ENCODE data around the gene IFNAR1. TPM values are rescaled to one million over a fixed set of nuclear protein-coding genes. Genes with fewer than 3 reads are reported as not detected.
A peak's percentile ranks its signal among the peaks of the same experiment; 100 is the strongest.

Gene IFNAR1
- total and polyA plus RNA-seq, 9 of the 15 experiments (the other 6 are each of a cell fraction or from before 2014, with no cell fraction given): 8.6 to 31.8 (median 14.8) TPM

DNA sequence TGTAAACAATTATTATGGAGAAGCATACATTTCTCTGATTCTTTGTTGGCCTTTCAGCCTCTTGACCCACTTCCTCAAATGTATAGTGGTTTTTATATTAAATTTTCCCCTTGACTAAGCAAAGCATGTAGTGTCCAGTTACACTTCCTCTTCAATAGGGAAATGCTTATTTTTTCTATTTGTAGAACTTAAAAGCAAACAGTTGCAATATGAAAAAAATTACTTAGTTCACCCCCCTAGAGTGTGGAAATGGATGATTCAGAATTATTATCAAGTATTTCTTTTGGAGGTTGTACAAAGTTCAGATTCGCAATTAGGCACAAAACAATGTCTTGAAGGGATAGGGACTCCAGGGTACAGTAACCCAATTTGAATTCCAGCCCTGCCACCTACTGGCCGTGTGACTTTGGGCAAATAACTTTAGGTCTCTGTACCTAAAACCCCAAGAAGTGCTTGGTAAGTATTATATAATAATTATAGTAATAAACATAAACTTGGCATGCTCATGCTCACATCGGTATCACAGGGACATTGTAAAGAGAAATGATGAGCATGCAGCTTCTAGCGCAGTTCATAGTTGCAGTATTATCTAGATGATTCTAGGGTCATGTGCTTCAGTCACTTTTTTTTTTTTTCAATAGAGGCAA lies 49.8 kb downstream of the IFNAR1 start:
- intact Hi-C loops (cut with micrococcal nuclease): loop anchor here (1.0 to 10.0 kb wide), 3 partner anchors 70 to 540 kb away; no protein-coding TSS in a partner anchor
- no peak overlapping the region for H3K27ac ChIP-seq (ENCODE audit: extremely low read depth, low read depth, low read length)
- no peak for TF ChIP-seq U2AF2 (optimal IDR thresholded peaks at IDR 0.05; ENCODE audit: low read depth, low read length)
- peak in 1 of 2 experiments; percentile 35; a peak in 2 of 4 replicates for TF ChIP-seq FOXA3 (CRISPR knock-in tag; conservative IDR thresholded peaks at IDR 0.05 in 1 of 2, IDR thresholded peaks at IDR 0.05 in 1 of 2)
- TF ChIP-seq KLF16 (IDR thresholded peaks at IDR 0.05): 0 out of 2 replicates have a peak, but pooled peaks have one; percentile 21
- TF ChIP-seq HOXB6 (CRISPR knock-in tag; IDR thresholded peaks at IDR 0.05; ENCODE audit: borderline replicate concordance): no peak
- TF ChIP-seq, protein P1, sequence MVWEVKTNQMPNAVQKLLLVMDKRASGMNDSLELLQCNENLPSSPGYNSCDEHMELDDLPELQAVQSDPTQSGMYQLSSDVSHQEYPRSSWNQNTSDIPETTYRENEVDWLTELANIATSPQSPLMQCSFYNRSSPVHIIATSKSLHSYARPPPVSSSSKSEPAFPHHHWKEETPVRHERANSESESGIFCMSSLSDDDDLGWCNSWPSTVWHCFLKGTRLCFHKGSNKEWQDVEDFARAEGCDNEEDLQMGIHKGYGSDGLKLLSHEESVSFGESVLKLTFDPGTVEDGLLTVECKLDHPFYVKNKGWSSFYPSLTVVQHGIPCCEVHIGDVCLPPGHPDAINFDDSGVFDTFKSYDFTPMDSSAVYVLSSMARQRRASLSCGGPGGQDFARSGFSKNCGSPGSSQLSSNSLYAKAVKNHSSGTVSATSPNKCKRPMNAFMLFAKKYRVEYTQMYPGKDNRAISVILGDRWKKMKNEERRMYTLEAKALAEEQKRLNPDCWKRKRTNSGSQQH (CRISPR knock-in tag; IDR thresholded peaks at IDR 0.05): no peak
- no peak for TF ChIP-seq MIER1 (IDR thresholded peaks at IDR 0.05; ENCODE audit: low read depth)
- TF ChIP-seq SRSF7 (optimal IDR thresholded peaks at IDR 0.05; ENCODE audit: low read depth, low read length): no peak
- TF ChIP-seq, protein P2, sequence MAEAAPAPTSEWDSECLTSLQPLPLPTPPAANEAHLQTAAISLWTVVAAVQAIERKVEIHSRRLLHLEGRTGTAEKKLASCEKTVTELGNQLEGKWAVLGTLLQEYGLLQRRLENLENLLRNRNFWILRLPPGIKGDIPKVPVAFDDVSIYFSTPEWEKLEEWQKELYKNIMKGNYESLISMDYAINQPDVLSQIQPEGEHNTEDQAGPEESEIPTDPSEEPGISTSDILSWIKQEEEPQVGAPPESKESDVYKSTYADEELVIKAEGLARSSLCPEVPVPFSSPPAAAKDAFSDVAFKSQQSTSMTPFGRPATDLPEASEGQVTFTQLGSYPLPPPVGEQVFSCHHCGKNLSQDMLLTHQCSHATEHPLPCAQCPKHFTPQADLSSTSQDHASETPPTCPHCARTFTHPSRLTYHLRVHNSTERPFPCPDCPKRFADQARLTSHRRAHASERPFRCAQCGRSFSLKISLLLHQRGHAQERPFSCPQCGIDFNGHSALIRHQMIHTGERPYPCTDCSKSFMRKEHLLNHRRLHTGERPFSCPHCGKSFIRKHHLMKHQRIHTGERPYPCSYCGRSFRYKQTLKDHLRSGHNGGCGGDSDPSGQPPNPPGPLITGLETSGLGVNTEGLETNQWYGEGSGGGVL (CRISPR knock-in tag; IDR thresholded peaks at IDR 0.05): no peak
- TF ChIP-seq GTF2A2 (tag; IDR thresholded peaks at IDR 0.05): no peak
- TF ChIP-seq, protein P3, sequence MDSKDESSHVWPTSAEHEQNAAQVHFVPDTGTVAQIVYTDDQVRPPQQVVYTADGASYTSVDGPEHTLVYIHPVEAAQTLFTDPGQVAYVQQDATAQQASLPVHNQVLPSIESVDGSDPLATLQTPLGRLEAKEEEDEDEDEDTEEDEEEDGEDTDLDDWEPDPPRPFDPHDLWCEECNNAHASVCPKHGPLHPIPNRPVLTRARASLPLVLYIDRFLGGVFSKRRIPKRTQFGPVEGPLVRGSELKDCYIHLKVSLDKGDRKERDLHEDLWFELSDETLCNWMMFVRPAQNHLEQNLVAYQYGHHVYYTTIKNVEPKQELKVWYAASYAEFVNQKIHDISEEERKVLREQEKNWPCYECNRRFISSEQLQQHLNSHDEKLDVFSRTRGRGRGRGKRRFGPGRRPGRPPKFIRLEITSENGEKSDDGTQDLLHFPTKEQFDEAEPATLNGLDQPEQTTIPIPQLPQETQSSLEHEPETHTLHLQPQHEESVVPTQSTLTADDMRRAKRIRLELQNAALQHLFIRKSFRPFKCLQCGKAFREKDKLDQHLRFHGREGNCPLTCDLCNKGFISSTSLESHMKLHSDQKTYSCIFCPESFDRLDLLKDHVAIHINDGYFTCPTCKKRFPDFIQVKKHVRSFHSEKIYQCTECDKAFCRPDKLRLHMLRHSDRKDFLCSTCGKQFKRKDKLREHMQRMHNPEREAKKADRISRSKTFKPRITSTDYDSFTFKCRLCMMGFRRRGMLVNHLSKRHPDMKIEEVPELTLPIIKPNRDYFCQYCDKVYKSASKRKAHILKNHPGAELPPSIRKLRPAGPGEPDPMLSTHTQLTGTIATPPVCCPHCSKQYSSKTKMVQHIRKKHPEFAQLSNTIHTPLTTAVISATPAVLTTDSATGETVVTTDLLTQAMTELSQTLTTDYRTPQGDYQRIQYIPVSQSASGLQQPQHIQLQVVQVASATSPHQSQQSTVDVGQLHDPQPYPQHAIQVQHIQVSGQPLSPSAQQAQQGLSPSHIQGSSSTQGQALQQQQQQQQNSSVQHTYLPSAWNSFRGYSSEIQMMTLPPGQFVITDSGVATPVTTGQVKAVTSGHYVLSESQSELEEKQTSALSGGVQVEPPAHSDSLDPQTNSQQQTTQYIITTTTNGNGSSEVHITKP (IDR thresholded peaks at IDR 0.05; ENCODE audit: partially characterized antibody): no peak
- TF ChIP-seq, protein P4, sequence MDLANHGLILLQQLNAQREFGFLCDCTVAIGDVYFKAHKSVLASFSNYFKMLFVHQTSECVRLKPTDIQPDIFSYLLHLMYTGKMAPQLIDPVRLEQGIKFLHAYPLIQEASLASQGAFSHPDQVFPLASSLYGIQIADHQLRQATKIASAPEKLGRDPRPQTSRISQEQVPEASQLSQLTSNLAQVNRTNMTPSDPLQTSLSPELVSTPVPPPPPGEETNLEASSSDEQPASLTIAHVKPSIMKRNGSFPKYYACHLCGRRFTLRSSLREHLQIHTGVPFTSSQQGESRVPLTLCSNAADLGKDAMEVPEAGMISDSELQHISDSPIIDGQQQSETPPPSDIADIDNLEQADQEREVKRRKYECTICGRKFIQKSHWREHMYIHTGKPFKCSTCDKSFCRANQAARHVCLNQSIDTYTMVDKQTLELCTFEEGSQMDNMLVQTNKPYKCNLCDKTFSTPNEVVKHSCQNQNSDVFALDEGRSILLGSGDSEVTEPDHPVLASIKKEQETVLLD (IDR thresholded peaks at IDR 0.05): no peak
- no peak for TF ChIP-seq CBX1 (IDR thresholded peaks at IDR 0.05; ENCODE audit: low read depth)

More for the DNA sequence above, 49.8 kb downstream of the IFNAR1 start:
- Histone ChIP-seq H3K27me3 (ENCODE audit: control insufficient read depth in 2 of 2, insufficient read depth in 2 of 2, low read length in 2 of 2) (peaks cover 6 to 14% of the 10 kb centered on the region in 2 experiments; a peak in 2 of 5 replicates), H3K9me3 (replicated peaks; ENCODE audit: control insufficient read depth, insufficient read depth, low read depth, low read length) (no peaks in the 10 kb centered on the region), H4K20me1 (replicated peaks; ENCODE audit: control insufficient read depth, insufficient read depth, low read length) (no peaks in the 10 kb centered on the region), H3K4me3 (no peak overlapping the region), H3K4me1 (replicated peaks in 1 of 2; ENCODE audit: control insufficient read depth in 2 of 2, insufficient read depth in 2 of 2, low read length in 2 of 2) (peaks cover 0 to under 1% of the 10 kb centered on the region in 2 experiments; a peak in 1 of 5 replicates), H3K36me3 (ENCODE audit: control insufficient read depth, insufficient read depth, low read length) (no peaks in the 10 kb centered on the region), H3K9me1 (ENCODE audit: control insufficient read depth, insufficient read depth, low read length) (no peaks in the 10 kb centered on the region), H3K4me2 (ENCODE audit: insufficient read depth, low read length) (no peak overlapping the region), H2AFZ (ENCODE audit: low read depth, low read length) (no peak overlapping the region; the same call in 1 of the 2 replicates), H3K79me2 (ENCODE audit: control insufficient read depth, insufficient read depth, low read length) (no peaks in the 10 kb centered on the region), H3K9ac (ENCODE audit: insufficient read depth in 1 of 2, low read depth in 2 of 2, low read length in 2 of 2) (no peak overlapping the region)
- in situ Hi-C loops (cut with MboI): loop anchor here (5.0 kb wide), 1 partner anchor 177 kb away; no protein-coding TSS in a partner anchor
- peak; percentile 82 for FAIRE-seq
- BruUV-seq (replicated peaks): no TSS peak
- POLR2A ChIA-PET: interaction anchor here (0.7 kb wide), 1 partner anchor 210 kb away, joined by 3 read pairs; no protein-coding TSS in a partner anchor
- peak in 3 of 4 experiments; percentile 36 to 77 (median 55) for DNase-seq (ENCODE audit: extremely low read depth in 1 of 4, low spot score in 3 of 4)
- 0% methylated on average over 4 of the region's 4 CpGs for WGBS (ENCODE audit: insufficient coverage, low coverage, missing lambda C conversion rate)
- ATAC-seq: peak; percentile 94
- CTCF ChIA-PET (ENCODE audit: low intra/inter-chr PET ratio): interaction anchor here (0.6 to 3.1 kb wide), 6 partner anchors 13 to 521 kb away, joined by 3 to 47 read pairs (median 4); no protein-coding TSS in a partner anchor
